Measurements from ENCODE around the gene ZNF79.
"Not testable (repeated sequence)": the region's sequence is repeated elsewhere in the genome, so short reads cannot be mapped to it uniquely, and the experiment has no call there.

Gene ZNF79

GRCh38 chr9:127458921-127459320 is 34.7 kb downstream of the ZNF79 start:
- TF ChIP-seq CTCF (IDR thresholded peaks at IDR 0.05; ENCODE audit: borderline replicate concordance, control extremely low read depth, extremely low read depth, insufficient read depth, missing control alignments): no peak
- in situ Hi-C loops (cut with MboI; ENCODE audit: low sequenced_read_pairs, unreplicated experiment): no loop called here
- DNase-seq (ENCODE audit: low spot score): no peak

DNA sequence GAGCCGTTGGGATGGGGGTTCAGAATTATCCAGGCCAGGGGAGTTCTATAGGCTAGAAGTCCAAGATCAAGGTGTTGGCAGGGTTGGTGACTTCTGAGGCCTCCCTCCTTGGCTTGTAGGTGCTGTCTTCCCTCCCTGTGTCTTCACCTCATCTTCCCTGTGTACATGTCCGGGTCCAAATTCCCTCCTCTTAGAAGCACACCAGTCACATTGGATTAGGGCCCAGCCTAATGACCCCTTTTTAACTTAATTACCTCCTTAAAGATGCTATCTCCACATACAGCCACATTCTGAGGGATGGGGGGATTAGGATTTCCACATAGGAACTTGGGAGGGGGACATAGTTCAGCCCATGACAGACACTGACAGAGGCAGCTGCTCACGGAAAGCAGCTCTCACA is 39.2 kb downstream of the ZNF79 start:
- no peak for DNase-seq (ENCODE audit: low spot score)
- TF ChIP-seq CTCF (IDR thresholded peaks at IDR 0.05; ENCODE audit: borderline replicate concordance, control extremely low read depth, extremely low read depth, insufficient read depth, missing control alignments): no peak

DNA sequence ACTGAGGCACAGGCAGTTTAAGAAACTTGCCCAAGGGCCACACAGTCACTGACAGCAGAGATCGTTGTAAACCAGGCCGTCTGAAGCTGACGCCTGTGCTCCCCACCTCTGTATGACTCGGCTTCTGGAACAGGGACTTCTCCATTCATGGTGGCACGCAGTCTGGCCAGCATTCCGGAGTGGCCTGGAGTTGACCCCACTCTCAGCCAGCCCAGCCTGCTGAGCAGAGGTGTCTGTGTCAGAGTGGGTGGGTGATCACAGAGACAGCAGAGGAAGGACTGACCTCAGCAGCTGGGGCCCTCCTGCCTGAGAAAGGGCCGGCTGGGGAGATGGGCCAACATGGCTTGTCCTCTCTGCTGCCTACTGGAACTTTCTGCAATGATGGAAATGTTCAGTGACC is 39.7 kb downstream of the ZNF79 start:
- in situ Hi-C loops (cut with MboI; ENCODE audit: low sequenced_read_pairs, unreplicated experiment): no loop called here
- TF ChIP-seq CTCF (IDR thresholded peaks at IDR 0.05; ENCODE audit: borderline replicate concordance, control extremely low read depth, extremely low read depth, insufficient read depth, missing control alignments): no peak
- no peak for DNase-seq (ENCODE audit: low spot score)

More for the DNA sequence above, 39.2 kb downstream of the ZNF79 start:
- in situ Hi-C loops (cut with MboI; ENCODE audit: low sequenced_read_pairs, unreplicated experiment): no loop called here

DNA sequence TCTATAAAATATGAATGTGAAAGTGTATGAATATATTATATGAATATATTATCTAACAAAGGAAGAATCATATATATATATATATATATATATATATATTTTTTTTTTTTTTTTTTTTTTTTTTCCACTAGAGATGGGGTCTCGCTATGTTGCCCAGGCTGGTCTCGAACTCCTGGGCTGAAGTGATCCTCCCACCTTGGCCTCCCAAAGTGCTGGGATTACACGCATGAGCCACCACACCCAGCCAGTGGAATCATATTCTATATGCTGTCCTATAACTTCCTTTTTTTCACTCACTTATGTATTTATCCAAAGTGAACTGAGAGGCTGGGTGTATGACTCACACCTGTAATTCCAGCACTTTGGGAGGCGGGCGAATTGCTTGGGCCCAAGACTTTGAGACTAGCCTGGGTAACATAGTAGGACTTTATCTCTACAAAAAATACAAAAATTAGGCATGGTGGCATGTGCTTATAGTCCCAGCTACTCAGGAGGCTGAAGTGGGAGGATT is 42.3 kb downstream of the ZNF79 start:
- in situ Hi-C loops (cut with MboI; ENCODE audit: low sequenced_read_pairs, unreplicated experiment); DNase-seq (ENCODE audit: low spot score): not testable (repeated sequence)

DNA sequence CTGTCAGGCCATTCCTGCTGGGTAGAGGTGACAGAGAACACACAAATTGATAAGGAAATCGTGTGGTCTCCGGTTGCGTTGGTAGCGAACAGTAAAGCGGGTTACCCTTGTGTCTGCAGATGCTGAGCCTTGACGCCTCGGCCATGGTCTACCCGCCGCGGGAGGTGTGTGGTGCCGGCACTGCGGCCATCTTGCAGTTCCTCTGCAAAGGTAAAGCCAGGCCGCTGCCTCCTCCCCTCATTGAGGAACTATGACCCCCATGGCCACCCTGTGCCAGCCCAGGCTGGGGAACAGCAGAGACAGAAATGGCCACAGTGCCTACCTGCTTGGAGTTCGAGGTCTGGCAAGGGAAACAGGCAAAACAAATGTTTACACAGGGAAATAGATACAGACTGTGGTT is 43.4 kb downstream of the ZNF79 start:
- in situ Hi-C loops (cut with MboI; ENCODE audit: low sequenced_read_pairs, unreplicated experiment): no loop called here
- TF ChIP-seq CTCF (IDR thresholded peaks at IDR 0.05; ENCODE audit: borderline replicate concordance, control extremely low read depth, extremely low read depth, insufficient read depth, missing control alignments): no peak
- DNase-seq (ENCODE audit: low spot score): no peak

DNA sequence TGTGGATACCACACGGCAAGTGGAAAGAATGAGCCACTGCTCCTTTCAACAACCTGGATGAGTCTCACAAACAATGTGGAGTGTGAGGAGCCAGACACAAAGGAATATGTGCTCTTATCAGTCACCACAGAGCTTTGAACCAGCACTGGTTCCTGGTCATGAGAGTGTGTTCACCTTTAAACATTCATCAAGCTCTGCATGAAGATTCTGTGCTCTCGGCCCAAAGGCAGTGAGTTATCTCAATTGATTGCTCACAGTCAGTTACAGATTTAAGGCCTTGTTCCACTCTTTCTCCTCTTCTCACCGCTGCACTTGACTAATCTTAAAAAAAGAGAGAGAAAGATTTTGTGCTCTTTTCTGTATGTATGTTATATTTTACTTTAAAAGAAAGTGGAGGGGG is 46.5 kb downstream of the ZNF79 start:
- no peak for TF ChIP-seq CTCF (IDR thresholded peaks at IDR 0.05; ENCODE audit: borderline replicate concordance, control extremely low read depth, extremely low read depth, insufficient read depth, missing control alignments)
- DNase-seq (ENCODE audit: low spot score): no peak
- in situ Hi-C loops (cut with MboI; ENCODE audit: low sequenced_read_pairs, unreplicated experiment): no loop called here

- in situ Hi-C loops (cut with MboI; ENCODE audit: low sequenced_read_pairs, unreplicated experiment): no loop called here
- no peak for DNase-seq (ENCODE audit: low spot score)
- TF ChIP-seq CTCF (IDR thresholded peaks at IDR 0.05; ENCODE audit: borderline replicate concordance, control extremely low read depth, extremely low read depth, insufficient read depth, missing control alignments): no peak
Observed at GRCh38 chr9:127473501-127473900, 49.3 kb downstream of the ZNF79 start.
